Epithelial cell of alveolus of lung (primary cell): ENCODE data around the gene WDR64. TPM values are rescaled to one million over a fixed set of nuclear protein-coding genes. Genes with fewer than 3 reads are reported as not detected.

Experiments used
- total RNA-seq: library from RNA; depleted of rRNA; stranded (reverse); fragments of >200 nt; gene quantifications from 2 replicates; pipeline ENCODE4 v1.2.1, GENCODE V29; 2015

The WDR64 gene
- total RNA-seq: not detected in 2 replicates

DNA sequence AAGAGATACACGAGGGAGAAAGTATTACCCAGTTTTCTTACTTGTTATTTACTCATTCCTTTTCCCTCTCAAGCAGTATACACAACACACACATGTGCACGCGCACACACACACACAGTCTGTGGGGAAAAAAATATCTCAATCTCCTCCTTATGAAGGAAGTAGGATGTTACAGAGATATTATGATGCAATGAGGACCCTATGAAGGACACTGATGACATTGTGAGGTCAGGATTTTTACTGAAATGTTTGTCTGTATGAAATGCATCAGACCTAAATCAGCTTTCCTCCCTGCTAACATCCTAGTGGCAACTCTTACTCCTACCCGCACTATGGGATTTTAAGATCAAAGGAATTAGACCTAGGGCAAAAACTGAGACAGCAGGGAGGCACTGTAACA lies at the start of gene WDR64:
WDR64 (plus strand) TSS at position 270 of the 400 bp plus-strand sequence. CDS start 204 bp downstream, outside the sequence.

DNA sequence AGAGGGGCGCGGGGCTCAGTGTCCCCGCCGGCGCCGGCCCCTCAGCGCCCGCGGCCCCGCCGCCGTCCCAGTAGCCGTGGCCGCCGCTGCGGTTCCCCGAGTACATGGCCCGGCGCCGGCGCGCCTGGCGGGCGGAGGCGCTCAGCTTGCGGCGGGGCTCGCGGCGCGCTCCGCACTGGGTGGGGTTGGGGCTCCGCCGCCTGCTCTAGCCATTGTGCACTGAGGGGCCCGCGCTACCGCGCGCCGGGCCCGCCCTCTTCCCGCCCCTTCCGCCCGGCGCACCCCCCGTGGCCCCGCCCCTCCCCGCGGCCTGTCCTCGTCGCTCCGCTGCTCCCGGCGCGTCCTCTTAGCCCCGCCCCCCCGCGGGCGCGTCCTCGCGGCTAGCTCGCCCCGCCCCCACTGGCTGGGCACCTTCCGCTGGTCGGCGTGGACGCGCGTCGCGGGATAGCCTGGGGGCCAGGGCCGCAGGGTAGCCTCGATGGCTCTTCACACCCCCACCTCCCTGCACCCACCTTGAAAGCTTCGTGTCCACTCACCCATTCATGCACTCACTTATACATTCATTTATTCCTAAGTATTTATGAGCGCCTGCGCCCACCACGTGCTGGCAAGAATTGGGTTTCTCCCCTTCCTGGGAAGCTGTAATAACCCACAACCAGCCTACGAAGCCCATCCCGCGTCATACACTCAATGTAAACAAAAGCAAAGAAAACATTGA lies 11.8 kb upstream of the WDR64 start, which contains the start of the genes CHML and OPN3:
CHML (minus strand) TSS at position 221 of the 718 bp plus-strand sequence. CDS start 4,603 bp downstream, outside the sequence.
OPN3 (minus strand) TSS at position 221 of the 718 bp plus-strand sequence; CDS start at position 106, 115 bp downstream.

DNA sequence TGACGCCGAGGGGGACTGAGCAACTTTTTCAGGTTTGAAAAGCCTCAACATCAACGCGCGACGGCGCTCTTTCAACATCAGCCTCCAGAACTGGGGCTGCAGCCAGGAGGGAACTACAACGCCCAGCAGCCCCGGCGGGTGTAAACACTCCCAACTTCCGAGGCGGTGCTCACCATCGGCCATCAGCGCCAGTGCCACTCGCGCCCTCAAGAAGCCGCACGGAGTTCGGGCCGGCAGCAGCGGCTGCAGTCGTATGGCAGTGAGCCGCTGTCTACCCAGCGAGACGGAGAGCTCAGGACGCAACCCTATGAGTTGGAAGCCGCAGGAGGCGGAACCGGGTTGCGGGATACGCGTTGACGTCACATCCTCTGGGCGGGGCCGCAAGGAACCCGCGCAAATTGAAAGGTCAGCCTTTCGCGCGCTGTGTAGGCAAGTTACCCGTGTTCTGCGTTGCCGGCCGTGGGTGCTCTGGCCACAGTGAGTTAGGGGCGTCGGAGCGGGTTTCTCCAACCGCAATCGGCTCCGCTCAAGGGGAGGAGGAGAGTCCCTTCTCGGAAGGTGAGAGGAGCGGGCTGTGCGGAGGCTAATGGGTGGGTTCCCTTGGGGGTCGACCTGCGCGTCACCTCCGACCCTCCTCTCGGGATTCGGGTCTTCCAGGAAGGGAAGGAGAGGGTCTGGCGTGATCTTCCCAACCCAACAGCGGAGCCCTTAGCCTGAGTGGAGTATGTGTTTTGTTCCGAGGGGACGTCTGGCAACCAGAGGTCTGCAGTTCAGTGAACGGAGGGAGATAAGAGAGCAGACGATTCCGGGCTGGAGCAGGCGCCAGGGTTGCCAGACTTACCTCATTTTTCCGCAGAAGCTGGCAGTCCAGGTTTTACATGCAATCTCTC lies 196.0 kb downstream of the WDR64 start, which contains the start of gene EXO1:
EXO1 (plus strand) TSS at position 409 of the 890 bp plus-strand sequence. CDS start 2,222 bp downstream, outside the sequence.

Other genes starting within 250 kb of the WDR64 start
- 65.2 and 95.3 TPM in 2 replicates for gene FH, start 132.5 kb upstream of the WDR64 start, total RNA-seq
- not detected in 2 replicates for gene KMO, start 119.9 kb upstream of the WDR64 start, total RNA-seq
- gene CHML, start 11.9 kb upstream of the WDR64 start, total RNA-seq: 10.3 and 14.8 TPM in 2 replicates
- 13.6 and 16.9 TPM in 2 replicates for gene OPN3, start 11.9 kb upstream of the WDR64 start, total RNA-seq
- gene EXO1, start 195.9 kb downstream of the WDR64 start, total RNA-seq: 5.6 and 8.7 TPM in 2 replicates